Measurements from ENCODE around the gene CRYBG1. TPM values are rescaled to one million over a fixed set of nuclear protein-coding genes. Genes with fewer than 3 reads are reported as not detected.

Gene CRYBG1
- total RNA-seq, 1 experiment from 2014 or later = 10.7 TPM

GRCh38 chr6:106614166-106614565 lies 253.6 kb downstream of the CRYBG1 start (continued):
- TF ChIP-seq EZH2 (IDR thresholded peaks at IDR 0.05) (no peak), REST (IDR thresholded peaks at IDR 0.05; ENCODE audit: low read depth) (no peak), EGR1 (IDR thresholded peaks at IDR 0.05; ENCODE audit: low read depth) (no peak), FOSL1 (IDR thresholded peaks at IDR 0.05; ENCODE audit: low read depth) (no peak)

DNA sequence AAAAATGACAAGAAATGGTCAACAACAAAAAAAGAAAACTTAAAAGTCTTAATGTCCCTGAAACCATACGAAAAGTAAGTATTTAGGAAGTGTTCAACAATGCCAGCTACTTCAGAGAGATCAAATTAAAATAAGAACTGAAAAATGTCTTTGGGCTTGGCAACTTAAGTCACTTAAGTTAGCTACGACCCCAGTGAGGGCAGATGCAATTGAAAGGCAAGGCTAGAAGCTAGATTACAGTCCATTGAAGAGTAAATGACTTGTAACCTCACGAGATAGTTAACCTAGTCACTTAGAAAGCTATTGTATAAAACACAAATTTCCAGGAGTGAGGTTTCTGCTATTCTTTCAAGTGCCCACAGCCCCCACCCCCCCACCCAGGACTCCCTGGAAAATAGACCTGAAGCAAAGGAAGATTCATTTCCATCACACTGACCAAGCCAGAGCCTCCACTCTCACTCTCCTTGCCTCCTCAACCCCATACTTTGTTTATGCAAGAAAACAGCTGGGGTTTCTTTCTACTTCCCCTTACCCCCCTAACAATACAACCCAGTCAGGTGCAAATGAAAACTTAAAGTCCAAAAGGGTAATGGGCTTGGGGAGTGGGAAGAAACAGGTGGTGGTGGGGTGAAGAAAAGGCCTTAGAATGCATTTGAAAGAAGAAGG lies 254.2 kb downstream of the CRYBG1 start:
- intact Hi-C loops (cut with micrococcal nuclease) = no loop called here
- no peak for ATAC-seq
- ChIA-PET CTCF (no interaction called here), POLR2A (no interaction called here), RAD21 (ENCODE audit: low non-redundant PET in 1 of 2, low total read pairs in 2 of 2, uncharacterized antibody in 2 of 2, unreplicated experiment in 2 of 2) (no interaction called here)
- H3K4me3 ChIP-seq (replicated peaks in 1 of 2; ENCODE audit: low read depth in 1 of 2, low read length in 2 of 2) = no peak overlapping the region
- no peak overlapping the region for H3K4me2 ChIP-seq (ENCODE audit: low read length)
- no peak overlapping the region for H2AFZ ChIP-seq (ENCODE audit: low read depth, low read length, poor library complexity, severe bottlenecking)
- H3K9ac ChIP-seq (ENCODE audit: low read length) = no peak overlapping the region
- DNase-seq (ENCODE audit: low read depth, low spot score) = no peak
- H3K79me2 ChIP-seq (ENCODE audit: insufficient read depth, low read length) = no peaks in the 10 kb centered on the region
- H3K27ac ChIP-seq (ENCODE audit: low read depth, low read length) = no peak overlapping the region
- H3K4me1 ChIP-seq (ENCODE audit: control insufficient read depth in 1 of 2, insufficient read depth in 2 of 2, low read length in 2 of 2) = no peaks in the 10 kb centered on the region
- no TSS peak for BruUV-seq (replicated peaks)
- H3K9me2 ChIP-seq (ENCODE audit: insufficient read depth) = no peaks in the 10 kb centered on the region
- no peak for TF ChIP-seq EZH2phosphoT487 (IDR thresholded peaks at IDR 0.05; ENCODE audit: borderline replicate concordance)
- no peak for TF ChIP-seq TCF7L2 (IDR thresholded peaks at IDR 0.05; ENCODE audit: borderline replicate concordance, extremely low read depth, insufficient read depth, insufficient read length)
- TF ChIP-seq POLR2A (IDR thresholded peaks at IDR 0.05; ENCODE audit: borderline replicate concordance, extremely low read depth, insufficient read depth, insufficient read length) = no peak
- TF ChIP-seq SRF (IDR thresholded peaks at IDR 0.05; ENCODE audit: low read depth) = no peak
- TF ChIP-seq ATF3 (IDR thresholded peaks at IDR 0.05) = no peak
- no peak for TF ChIP-seq EZH2 (IDR thresholded peaks at IDR 0.05)
- no peak for TF ChIP-seq CTCF (IDR thresholded peaks at IDR 0.05 in 2 of 3, conservative IDR thresholded peaks at IDR 0.05 in 1 of 3; ENCODE audit: borderline replicate concordance in 1 of 3, insufficient read depth in 1 of 3, low read depth in 2 of 3, low read length in 2 of 3)
- TF ChIP-seq ZBTB33 (IDR thresholded peaks at IDR 0.05; ENCODE audit: extremely low read depth, insufficient replicate concordance, low read length) = no peak
- no peak for TF ChIP-seq RAD21 (IDR thresholded peaks at IDR 0.05; ENCODE audit: low read depth)
- TF ChIP-seq CBX3 (IDR thresholded peaks at IDR 0.05; ENCODE audit: low read depth) = no peak
- no peak for TF ChIP-seq POLR2AphosphoS5 (IDR thresholded peaks at IDR 0.05; ENCODE audit: low read depth, low read length)
- TF ChIP-seq EGR1 (IDR thresholded peaks at IDR 0.05; ENCODE audit: low read depth) = no peak
- TF ChIP-seq ZNF274 (IDR thresholded peaks at IDR 0.05; ENCODE audit: low read depth, low read length) = no peak
- TF ChIP-seq ZFX (IDR thresholded peaks at IDR 0.05) = no peak
- TF ChIP-seq CEBPB (IDR thresholded peaks at IDR 0.05; ENCODE audit: low read depth) = no peak
- no peaks in the 10 kb centered on the region for H3K36me3 ChIP-seq (ENCODE audit: control insufficient read depth in 1 of 2, insufficient read depth in 2 of 2, low read length in 2 of 2)
- H3K27me3 ChIP-seq (ENCODE audit: insufficient read depth, low read length) = no peaks in the 10 kb centered on the region
- no peaks in the 10 kb centered on the region for H3K9me3 ChIP-seq (ENCODE audit: control insufficient read depth in 1 of 2, insufficient read depth in 1 of 2, low read depth in 1 of 2, low read length in 2 of 2)
- no peaks in the 10 kb centered on the region for H4K20me1 ChIP-seq (ENCODE audit: insufficient read depth)

Measured in HCT116 (cell line).